GM21447 (cell line): Measurements from ENCODE around the gene RGS7BP.

ENCODE experiments used
- ATAC-seq: cut with Tn5 transposase; IDR thresholded peaks from one replicate; pipeline ENCODE4 v1.9.1; 2021; ENCODE audit not compliant: unreplicated experiment

Gene RGS7BP

DNA sequence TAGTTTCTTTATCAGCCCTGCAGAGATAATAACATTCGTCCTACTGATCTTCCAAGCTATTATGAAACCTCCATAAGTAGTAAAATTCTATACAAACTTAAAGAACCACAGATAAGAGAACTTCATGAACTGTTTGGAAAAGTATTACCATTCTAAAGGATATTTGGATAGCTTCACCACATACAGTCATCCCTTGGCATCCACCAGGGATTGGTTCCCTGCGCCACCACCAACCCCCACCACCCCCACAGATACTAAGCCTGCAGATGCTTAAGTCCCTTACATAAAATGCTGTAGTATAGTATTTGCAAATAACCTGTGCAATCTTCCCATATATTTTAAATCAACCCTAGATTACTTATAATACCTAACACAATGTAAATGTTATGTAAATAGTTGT is 123.1 kb downstream of the RGS7BP start:
- ATAC-seq = no peak

GRCh38 chr5:64629841-64630240 is 124.0 kb downstream of the RGS7BP start:
- ATAC-seq = no peak

DNA sequence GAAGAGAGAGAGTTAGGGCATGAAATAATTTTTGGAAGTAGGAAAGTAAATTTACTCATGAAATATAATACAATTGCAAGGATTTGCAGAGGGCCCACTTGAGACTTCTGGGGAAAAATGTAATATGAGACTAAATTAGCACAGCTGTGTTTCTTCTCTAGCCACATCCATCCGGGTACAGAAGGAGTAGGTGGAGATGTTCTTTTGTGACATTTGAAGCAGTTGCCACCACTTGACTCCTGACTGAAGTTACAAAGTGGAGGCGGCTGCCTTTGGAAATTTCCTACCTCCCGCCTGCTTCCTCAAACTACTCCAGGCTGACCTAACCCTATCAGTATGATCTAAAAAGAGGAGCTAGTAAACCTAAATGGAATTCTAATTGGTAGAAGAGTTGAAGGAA is 126.4 kb downstream of the RGS7BP start:
- no peak for ATAC-seq

- ATAC-seq = no peak
Measured at GRCh38 chr5:64634997-64635686, 129.3 kb downstream of the RGS7BP start.

- no peak for ATAC-seq
Measured at GRCh38 chr5:64637144-64637543, 131.3 kb downstream of the RGS7BP start.

GRCh38 chr5:64637837-64638443 is 132.1 kb downstream of the RGS7BP start:
- no peak for ATAC-seq

DNA sequence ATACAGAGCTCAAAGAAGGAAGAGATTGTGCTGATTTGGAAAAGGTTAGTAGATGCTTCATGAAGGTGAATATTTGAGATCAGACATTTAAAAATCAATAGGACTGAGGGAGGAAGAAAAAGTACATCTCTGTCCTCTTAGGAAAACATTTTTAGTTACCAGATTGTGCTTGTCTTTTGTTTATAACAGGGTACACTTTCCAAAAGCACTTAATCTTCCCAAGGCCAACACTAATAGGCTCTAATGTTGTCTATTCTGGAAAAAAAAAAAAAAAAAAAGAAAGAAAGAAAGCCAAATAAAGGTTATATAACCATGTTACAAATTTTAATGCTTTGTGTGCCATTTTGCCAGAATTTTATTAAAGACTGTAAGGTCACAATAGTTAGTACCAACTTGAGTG is 139.0 kb downstream of the RGS7BP start:
- ATAC-seq = no peak

- no peak for ATAC-seq
Measured at GRCh38 chr5:64646169-64646568, 140.4 kb downstream of the RGS7BP start.

GRCh38 chr5:64649512-64649911 is 143.7 kb downstream of the RGS7BP start:
- ATAC-seq = no peak

DNA sequence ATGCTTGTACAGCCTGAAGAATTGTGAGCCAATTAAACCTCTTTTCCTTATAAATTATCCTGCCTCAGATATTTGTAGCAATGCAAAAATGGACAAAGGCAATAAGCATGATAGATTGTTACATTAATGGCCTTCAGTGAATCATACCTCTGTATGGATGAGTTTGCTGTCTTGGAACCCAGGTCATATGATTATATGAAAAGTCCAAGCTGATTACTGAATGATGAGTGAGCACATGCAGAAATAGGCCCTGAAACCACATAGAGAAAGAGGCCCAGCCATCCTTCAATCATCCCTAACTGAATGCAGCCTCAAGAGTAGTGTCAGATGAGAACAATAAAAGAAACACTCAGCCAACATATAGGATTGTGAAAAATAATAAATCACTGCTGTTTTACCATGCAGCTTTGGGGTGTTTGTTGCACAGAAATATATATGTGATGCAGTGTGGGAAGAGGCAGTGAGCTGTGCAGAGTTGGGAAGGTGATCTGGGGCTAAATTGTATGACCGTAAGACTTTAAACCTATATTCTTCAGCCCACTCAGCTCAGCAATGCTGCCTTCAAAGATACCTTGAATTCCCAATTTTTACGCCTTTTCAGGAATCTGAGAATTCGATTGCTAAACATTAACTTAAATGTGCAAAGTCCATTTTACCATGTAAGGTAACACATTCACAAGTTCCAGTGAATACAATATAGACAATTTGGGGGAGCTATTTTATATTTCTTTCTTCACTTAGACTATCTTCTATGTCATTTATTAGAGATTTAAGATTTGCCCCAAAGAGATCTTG is 148.1 kb downstream of the RGS7BP start:
- no peak for ATAC-seq

GRCh38 chr5:64654561-64654938 is 148.7 kb downstream of the RGS7BP start:
- no peak for ATAC-seq

- ATAC-seq = no peak
Measured at GRCh38 chr5:64655596-64655995, 149.8 kb downstream of the RGS7BP start.

DNA sequence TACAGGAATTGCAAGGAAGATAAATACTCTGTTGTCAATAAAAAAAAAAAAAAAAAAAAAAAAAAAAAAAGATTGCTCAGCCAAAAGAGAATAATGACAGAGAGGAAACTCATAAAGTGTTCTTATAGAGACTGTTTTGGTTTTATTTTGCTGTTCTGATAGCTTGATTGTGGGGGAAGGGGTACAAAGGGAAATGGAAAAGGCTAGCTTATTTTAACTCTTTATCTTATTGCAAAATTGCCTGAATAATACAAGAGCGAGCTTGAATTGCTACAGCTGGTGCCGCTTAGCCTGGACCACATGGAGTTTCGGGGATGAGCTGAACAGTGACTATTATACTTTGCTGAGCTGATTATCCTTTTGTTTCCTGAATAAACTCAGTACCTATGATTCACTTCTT is 153.5 kb downstream of the RGS7BP start:
- no peak for ATAC-seq
